IMR-90 (cell line): ENCODE data around the gene CELSR2.

Experiments
- CEBPB ChIP-seq: IDR thresholded peaks from 2 replicates; pipeline ENCODE4 v1.6.1; 2012; ENCODE audit warnings: low read depth, low read length, improper control_type of control experiment
- CHD1 ChIP-seq: IDR thresholded peaks from 2 replicates; pipeline ENCODE4 v1.6.1; 2012; ENCODE audit warnings: low read depth, low read length, improper control_type of control experiment
- CTCF ChIP-seq: conservative IDR thresholded peaks from 2 replicates; pipeline ENCODE4 v1.5.1; 2012; ENCODE audit warnings: mild to moderate bottlenecking, low read depth, low read length, improper control_type of control experiment
- FOS ChIP-seq: fragments of 150-350 bp; IDR thresholded peaks from 2 replicates; pipeline ENCODE4 v1.6.1; 2016; ENCODE audit warnings: low read depth, low read length
- MXI1 ChIP-seq: IDR thresholded peaks from 2 replicates; pipeline ENCODE4 v1.6.1; 2012; ENCODE audit warnings: low read depth, mild to moderate bottlenecking, low read length, moderate library complexity, borderline replicate concordance
- POLR2A ChIP-seq: IDR thresholded peaks from 2 replicates; pipeline ENCODE4 v1.6.1; 2012; ENCODE audit warnings: mild to moderate bottlenecking, low read depth, low read length
- RFX5 ChIP-seq: IDR thresholded peaks from 2 replicates; pipeline ENCODE4 v1.8.0; 2012; ENCODE audit warnings: low read depth, mild to moderate bottlenecking, low read length, moderate library complexity
- SMC3 ChIP-seq: fragments of 150-350 bp; IDR thresholded peaks from 2 replicates; pipeline ENCODE4 v1.6.1; 2016; ENCODE audit warnings: low read depth, mild to moderate bottlenecking, antibody characterized with exemption, low read length, moderate library complexity
- TF ChIP-seq, protein P1 (sequence below): fragments of 150-350 bp; IDR thresholded peaks from 2 replicates; pipeline ENCODE4 v1.6.1; 2017; ENCODE audit warnings: mild to moderate bottlenecking, antibody characterized with exemption, low read length, low read depth

- TF ChIP-seq CTCF (no peak), POLR2A (no peak), MXI1 (no peak), SMC3 (no peak), CEBPB (no peak), RFX5 (no peak), CHD1 (no peak), FOS (no peak)
- TF ChIP-seq, protein P1, sequence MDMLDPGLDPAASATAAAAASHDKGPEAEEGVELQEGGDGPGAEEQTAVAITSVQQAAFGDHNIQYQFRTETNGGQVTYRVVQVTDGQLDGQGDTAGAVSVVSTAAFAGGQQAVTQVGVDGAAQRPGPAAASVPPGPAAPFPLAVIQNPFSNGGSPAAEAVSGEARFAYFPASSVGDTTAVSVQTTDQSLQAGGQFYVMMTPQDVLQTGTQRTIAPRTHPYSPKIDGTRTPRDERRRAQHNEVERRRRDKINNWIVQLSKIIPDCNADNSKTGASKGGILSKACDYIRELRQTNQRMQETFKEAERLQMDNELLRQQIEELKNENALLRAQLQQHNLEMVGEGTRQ = no peak
These were observed 5.3 kb upstream of the CELSR2 start for GRCh38 chr1:109243860-109244552.
